DOHH2 (cell line): ENCODE results near the gene RARS2.

Source experiments
- EZH2phosphoT487 ChIP-seq: fragments of 200-600 bp; sonication (generic); IDR thresholded peaks from 2 replicates; pipeline ENCODE4 v1.6.1; 2017; ENCODE audit warnings: borderline replicate concordance, mild to moderate bottlenecking, antibody characterized with exemption, low read length, moderate library complexity, mixed read lengths
- TF ChIP-seq, protein P1 (sequence below): fragments of 200-600 bp; sonication (generic); IDR thresholded peaks from one replicate; pipeline ENCODE4 v1.5.1; 2014; ENCODE audit warnings: antibody characterized with exemption, mild to moderate bottlenecking, low read depth, low read length; ENCODE audit not compliant: poor library complexity, severe bottlenecking

DNA sequence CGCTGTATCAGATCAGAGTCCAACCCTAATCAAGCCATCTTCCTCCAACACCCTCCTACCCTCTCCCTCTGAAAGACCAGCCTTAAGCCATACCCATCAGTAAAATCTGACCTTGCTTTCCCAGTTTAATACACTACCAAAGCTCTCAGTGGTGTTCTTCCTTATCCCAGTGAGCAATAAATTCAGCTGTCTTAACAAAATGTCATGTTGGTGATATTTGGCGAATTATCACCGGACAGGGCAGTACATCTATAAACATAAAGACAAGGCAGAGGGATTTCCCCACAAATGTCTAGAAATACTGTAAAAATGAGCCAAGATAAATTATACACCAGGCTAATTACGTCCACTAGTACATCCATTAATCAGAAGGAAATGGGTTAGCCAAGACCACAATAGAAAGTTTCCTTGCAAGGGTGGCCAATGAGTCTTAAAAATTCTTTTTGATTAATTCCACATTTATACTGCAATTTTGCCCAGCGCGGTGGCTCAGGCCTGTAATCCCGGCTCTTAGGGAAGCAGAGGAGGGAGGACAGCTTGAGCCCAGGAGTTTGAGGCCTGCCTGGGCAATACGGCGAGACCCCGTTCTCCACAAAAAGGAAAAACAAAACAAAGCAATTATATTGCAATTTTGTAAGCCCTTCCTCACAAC is 905 bp downstream of the RARS2 start:
- TF ChIP-seq, protein P1, sequence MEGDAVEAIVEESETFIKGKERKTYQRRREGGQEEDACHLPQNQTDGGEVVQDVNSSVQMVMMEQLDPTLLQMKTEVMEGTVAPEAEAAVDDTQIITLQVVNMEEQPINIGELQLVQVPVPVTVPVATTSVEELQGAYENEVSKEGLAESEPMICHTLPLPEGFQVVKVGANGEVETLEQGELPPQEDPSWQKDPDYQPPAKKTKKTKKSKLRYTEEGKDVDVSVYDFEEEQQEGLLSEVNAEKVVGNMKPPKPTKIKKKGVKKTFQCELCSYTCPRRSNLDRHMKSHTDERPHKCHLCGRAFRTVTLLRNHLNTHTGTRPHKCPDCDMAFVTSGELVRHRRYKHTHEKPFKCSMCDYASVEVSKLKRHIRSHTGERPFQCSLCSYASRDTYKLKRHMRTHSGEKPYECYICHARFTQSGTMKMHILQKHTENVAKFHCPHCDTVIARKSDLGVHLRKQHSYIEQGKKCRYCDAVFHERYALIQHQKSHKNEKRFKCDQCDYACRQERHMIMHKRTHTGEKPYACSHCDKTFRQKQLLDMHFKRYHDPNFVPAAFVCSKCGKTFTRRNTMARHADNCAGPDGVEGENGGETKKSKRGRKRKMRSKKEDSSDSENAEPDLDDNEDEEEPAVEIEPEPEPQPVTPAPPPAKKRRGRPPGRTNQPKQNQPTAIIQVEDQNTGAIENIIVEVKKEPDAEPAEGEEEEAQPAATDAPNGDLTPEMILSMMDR = no peak
- TF ChIP-seq EZH2phosphoT487 = no peak
